Effector memory CD4-positive, alpha-beta T cell (primary cell): Measurements from ENCODE around the gene CMAS.

Experiments
- DNase-seq, 3 donors: peaks; one replicate each; pipeline ENCODE4 v3.0.0-alpha.2; 2020
- H3K27ac ChIP-seq: 2 replicates; pipeline ENCODE4 v1.7.0; 2013; ENCODE audit warnings: mild to moderate bottlenecking, low read length, moderate library complexity; ENCODE audit not compliant: insufficient read depth, poor library complexity, severe bottlenecking
- H3K27me3 ChIP-seq: replicated peaks from 2 replicates; pipeline ENCODE4 v1.7.0; 2013; ENCODE audit warnings: mild to moderate bottlenecking, low read length; ENCODE audit not compliant: insufficient read depth, control insufficient read depth, poor library complexity, severe bottlenecking
- H3K36me3 ChIP-seq: 2 replicates; pipeline ENCODE4 v1.7.0; 2013; ENCODE audit warnings: mild to moderate bottlenecking, low read length, moderate library complexity; ENCODE audit not compliant: control insufficient read depth, insufficient read depth
- H3K4me1 ChIP-seq: 2 replicates; pipeline ENCODE4 v1.7.0; 2013; ENCODE audit warnings: low read length, mild to moderate bottlenecking; ENCODE audit not compliant: control insufficient read depth, insufficient read depth, poor library complexity, severe bottlenecking
- H3K4me3 ChIP-seq: 2 replicates; pipeline ENCODE4 v1.7.0; 2013; ENCODE audit warnings: low read length, low read depth, mild to moderate bottlenecking; ENCODE audit not compliant: insufficient read depth, poor library complexity, severe bottlenecking
- H3K9me3 ChIP-seq: 2 replicates; pipeline ENCODE4 v1.7.0; 2013; ENCODE audit warnings: mild to moderate bottlenecking, low read length, moderate library complexity; ENCODE audit not compliant: control insufficient read depth

Gene CMAS

DNA sequence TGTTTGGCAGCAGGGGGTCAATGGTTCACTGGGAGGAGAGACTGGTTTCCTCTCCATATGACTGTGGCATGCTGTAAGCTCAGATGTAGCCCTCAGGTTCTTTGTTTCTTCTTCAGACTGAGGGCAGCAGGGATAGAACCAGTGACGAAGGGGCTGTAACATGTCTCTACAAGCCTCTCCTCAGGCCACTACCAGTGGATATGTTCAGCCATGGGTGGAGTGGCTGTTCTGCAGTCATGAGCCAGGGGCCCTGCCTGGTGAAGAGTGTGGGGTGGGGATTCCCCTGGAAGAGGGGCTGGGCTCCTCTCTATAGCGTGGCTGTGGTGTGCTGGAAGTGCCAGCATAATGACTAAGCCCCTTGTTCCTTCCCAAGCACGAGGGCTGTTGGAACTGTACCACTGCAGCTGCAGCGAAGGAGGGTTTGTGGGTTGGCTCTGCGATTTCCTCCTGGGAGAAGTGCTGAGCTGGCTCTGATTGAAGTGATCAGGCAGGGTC, 55.8 kb downstream of the CMAS start:
- Histone ChIP-seq H3K27ac (no peak overlapping the region), H3K4me1 (peaks cover 6% of the 10 kb centered on the region)
- DNase-seq, result no peak

DNA sequence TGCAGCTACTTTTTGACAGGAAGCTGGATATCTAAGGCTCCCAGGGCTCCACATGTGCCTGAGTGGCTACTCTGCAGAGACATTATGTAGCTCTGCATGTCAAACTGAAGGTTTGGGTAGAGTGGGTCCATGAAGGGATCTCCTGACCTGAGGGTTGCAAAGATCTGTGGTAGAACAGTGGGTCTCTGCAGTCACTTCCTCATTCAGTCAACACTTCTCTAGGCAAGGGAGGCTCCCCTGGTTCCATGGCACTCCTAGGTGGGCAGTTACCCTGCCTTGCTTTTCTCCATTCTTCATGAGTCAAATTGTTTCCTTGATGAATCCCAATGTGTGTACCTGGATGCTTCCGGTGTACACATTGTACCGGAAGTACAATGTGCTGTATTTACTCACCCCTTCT, 57.4 kb downstream of the CMAS start:
- no peak for DNase-seq
- H3K27me3 ChIP-seq, result no peaks in the 10 kb centered on the region
- H3K36me3 ChIP-seq, result no peaks in the 10 kb centered on the region
- H3K4me1 ChIP-seq, result peaks cover 6% of the 10 kb centered on the region
- no peak overlapping the region for H3K27ac ChIP-seq
- no peaks in the 10 kb centered on the region for H3K9me3 ChIP-seq
- no peak overlapping the region for H3K4me3 ChIP-seq

More for the DNA sequence above, 55.8 kb downstream of the CMAS start:
- Histone ChIP-seq H3K9me3 (no peaks in the 10 kb centered on the region), H3K36me3 (no peaks in the 10 kb centered on the region), H3K4me3 (no peak overlapping the region), H3K27me3 (no peaks in the 10 kb centered on the region)

DNA sequence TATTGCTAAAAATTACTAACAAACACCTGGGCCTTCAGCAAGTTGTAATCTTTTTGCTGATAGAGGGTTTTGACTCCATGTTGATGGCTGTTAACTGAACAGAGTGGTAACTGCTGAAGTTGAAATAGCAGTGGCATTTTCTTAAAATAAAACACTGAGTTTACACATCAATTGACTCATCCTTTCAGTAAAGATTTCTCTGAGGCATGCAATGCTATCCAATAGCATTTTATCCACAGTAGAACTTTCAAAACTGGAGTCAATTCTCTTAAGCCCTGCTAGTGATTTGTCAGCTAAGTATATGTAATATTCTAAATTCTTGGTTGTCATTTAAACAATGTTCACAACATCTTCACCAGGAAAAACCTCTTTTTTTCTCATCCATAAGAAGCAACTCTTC, 59.5 kb downstream of the CMAS start:
- peaks cover 6% of the 10 kb centered on the region for H3K4me1 ChIP-seq
- H3K27ac ChIP-seq, result no peak overlapping the region
- H3K36me3 ChIP-seq, result no peaks in the 10 kb centered on the region
- no peaks in the 10 kb centered on the region for H3K9me3 ChIP-seq
- H3K27me3 ChIP-seq, result no peaks in the 10 kb centered on the region
- DNase-seq, result no peak
- no peak overlapping the region for H3K4me3 ChIP-seq

DNA sequence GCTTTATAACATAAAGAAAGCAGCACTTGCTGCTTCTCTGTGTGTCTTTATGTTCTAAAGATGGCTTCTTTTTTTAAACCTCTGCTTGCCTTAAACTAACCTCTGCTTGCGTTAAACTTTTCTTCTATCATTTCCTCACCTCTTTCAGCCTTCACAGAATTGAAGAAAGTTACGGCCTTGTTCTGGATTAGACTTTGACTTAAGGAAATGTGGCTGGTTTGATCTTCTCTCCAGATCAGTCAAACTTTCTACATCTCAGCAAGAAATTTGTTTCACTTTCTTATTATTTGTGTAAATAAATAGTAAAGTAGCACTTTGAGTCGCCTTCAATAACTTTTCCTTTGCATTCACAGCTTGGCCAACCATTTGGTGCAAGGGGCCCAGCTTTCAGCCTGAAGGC, 64.2 kb downstream of the CMAS start:
- no peak overlapping the region for H3K4me3 ChIP-seq
- no peaks in the 10 kb centered on the region for H3K9me3 ChIP-seq
- H3K36me3 ChIP-seq, result no peaks in the 10 kb centered on the region
- no peaks in the 10 kb centered on the region for H3K27me3 ChIP-seq
- H3K27ac ChIP-seq, result no peak overlapping the region
- H3K4me1 ChIP-seq, result no peaks in the 10 kb centered on the region
- DNase-seq, result no peak
